H1 (cell line): ENCODE results near the gene CARF. TPM values are rescaled to one million over a fixed set of nuclear protein-coding genes. Genes with fewer than 3 reads are reported as not detected.
A peak's percentile ranks its signal among the peaks of the same experiment; 100 is the strongest.

ENCODE experiments used
- CTCF ChIA-PET: fragments of 300-600 bp; sonication (Branson Sonifier 250); formaldehyde crosslinking; loops from one replicate; lab custom pipeline; 2021; ENCODE audit not compliant: partially characterized antibody; lab: Charles Lee
- POLR2A ChIA-PET: fragments of 300-600 bp; sonication (Branson Sonifier 250); formaldehyde crosslinking; loops from one replicate; lab custom pipeline; 2021; ENCODE audit warnings: inconsistent platforms; ENCODE audit not compliant: partially characterized antibody; lab: Charles Lee
- DNase-seq, 2 experiments: peaks; one replicate each; pipeline versions ENCODE4 v3.0.0 to v3.0.0-alpha.2; 2010 to 2022; ENCODE audit warnings: low spot score in 2 of 2, low read depth in 1 of 2, mixed read lengths in 1 of 2
- FAIRE-seq: peaks from 2 replicates; lab custom pipeline; 2011; peaks lifted over from hg19 to GRCh38; lab: Jason Lieb, UNC
- H2AFZ ChIP-seq: 2 replicates; pipeline ENCODE4 v1.8.1; 2012; ENCODE audit warnings: low read length, inconsistent platforms
- H2AK5ac ChIP-seq: 2 replicates; pipeline ENCODE4 v1.6.1; 2013; ENCODE audit warnings: low read depth, low read length
- H2BK120ac ChIP-seq: replicated peaks from 2 replicates; pipeline ENCODE3; 2013; ENCODE audit warnings: low read depth, low read length, inconsistent platforms
- H2BK12ac ChIP-seq: 2 replicates; pipeline ENCODE4 v1.6.1; 2013; ENCODE audit warnings: low read depth, low read length
- H2BK15ac ChIP-seq: 2 replicates; pipeline ENCODE4 v1.6.1; 2013; ENCODE audit warnings: low read length
- H2BK20ac ChIP-seq: 2 replicates; pipeline ENCODE4 v1.6.1; 2013; ENCODE audit warnings: low read length
- H2BK5ac ChIP-seq: 2 replicates; pipeline ENCODE4 v1.6.1; 2013; ENCODE audit warnings: low read depth, low read length
- H3K14ac ChIP-seq: 2 replicates; pipeline ENCODE4 v1.6.1; 2013; ENCODE audit warnings: inconsistent platforms; ENCODE audit not compliant: insufficient read length
- H3K18ac ChIP-seq: 2 replicates; pipeline ENCODE4 v1.6.1; 2013; ENCODE audit warnings: low read length; ENCODE audit errors: extremely low read depth
- H3K23ac ChIP-seq: 2 replicates; pipeline ENCODE4 v1.6.1; 2013; ENCODE audit warnings: inconsistent platforms; ENCODE audit not compliant: insufficient read length
- H3K23me2 ChIP-seq: 2 replicates; pipeline ENCODE4 v1.6.1; 2013; ENCODE audit warnings: low read depth, low read length
- H3K27ac ChIP-seq: 2 replicates; pipeline ENCODE4 v1.6.1; 2011; ENCODE audit warnings: low read depth, low read length, inconsistent platforms
- H3K27me3 ChIP-seq, 4 experiments: replicated peaks in 1 of 4; 1 replicate in 1 of 4; 2 replicates in 3 of 4; pipeline versions ENCODE4 v1.6.1 to v1.8.1; 2011 to 2013; ENCODE audit warnings: low read length in 3 of 4, mild to moderate bottlenecking in 3 of 4, inconsistent platforms in 2 of 4, mixed read lengths in 2 of 4, moderate library complexity in 1 of 4; ENCODE audit not compliant: control insufficient read depth in 3 of 4, insufficient read depth in 3 of 4; ENCODE audit errors: extremely low read depth in 1 of 4
- H3K36me3 ChIP-seq, 4 experiments: 2 replicates each; pipeline versions ENCODE4 v1.6.1 to v1.8.1; 2011 to 2013; ENCODE audit warnings: mild to moderate bottlenecking in 4 of 4, low read length in 3 of 4, moderate library complexity in 2 of 4, control low read depth in 1 of 4, inconsistent platforms in 1 of 4; ENCODE audit not compliant: insufficient read depth in 4 of 4, control insufficient read depth in 2 of 4
- H3K4ac ChIP-seq: replicated peaks from 2 replicates; pipeline ENCODE3; 2013; ENCODE audit warnings: low read length, low read depth, mixed read lengths, inconsistent platforms; ENCODE audit not compliant: insufficient read length
- H3K4me1 ChIP-seq, 4 experiments: replicated peaks in 1 of 4; 1 replicate in 1 of 4; 2 replicates in 3 of 4; pipeline versions ENCODE4 v1.6.1 to v1.8.1; 2011 to 2013; ENCODE audit warnings: low read length in 3 of 4, inconsistent platforms in 2 of 4, mixed read lengths in 1 of 4; ENCODE audit not compliant: insufficient read depth in 4 of 4, control insufficient read depth in 3 of 4
- H3K4me2 ChIP-seq, 2 experiments: 2 replicates each; pipeline versions ENCODE4 v1.6.1 to v1.8.1; 2011 to 2013; ENCODE audit warnings: low read depth in 2 of 2, low read length in 2 of 2, control low read depth in 1 of 2, inconsistent platforms in 1 of 2, mild to moderate bottlenecking in 1 of 2; ENCODE audit not compliant: insufficient read depth in 1 of 2
- H3K4me3 ChIP-seq, 4 experiments: fragments of 200-600, 300-600 bp in 1 of 4; sonication (generic), shearing (Covaris generic), sonication (Bioruptor Twin) in 1 of 4; 2 replicates each; pipeline versions ENCODE4 v1.5.1 to v1.8.1; 2011 to 2016; ENCODE audit warnings: low read length in 4 of 4, low read depth in 3 of 4, control low read depth in 2 of 4, inconsistent platforms in 2 of 4, mild to moderate bottlenecking in 2 of 4, mixed read lengths in 1 of 4, moderate library complexity in 1 of 4; ENCODE audit not compliant: insufficient read depth in 2 of 4; ENCODE audit errors: extremely low read depth in 1 of 4
- H3K56ac ChIP-seq: replicated peaks from 2 replicates; pipeline ENCODE3; 2013; ENCODE audit warnings: low read depth, mild to moderate bottlenecking, mixed read lengths, low read length, inconsistent platforms; ENCODE audit not compliant: insufficient read length
- H3K79me1 ChIP-seq: 2 replicates; pipeline ENCODE4 v1.6.1; 2013; ENCODE audit warnings: low read depth, low read length, control low read depth
- H3K79me2 ChIP-seq, 2 experiments: 2 replicates each; pipeline versions ENCODE4 v1.6.1 to v1.8.1; 2012 to 2013; ENCODE audit warnings: low read length in 2 of 2, mild to moderate bottlenecking in 2 of 2, inconsistent platforms in 1 of 2; ENCODE audit not compliant: insufficient read depth in 2 of 2, control insufficient read depth in 1 of 2
- H3K9ac ChIP-seq, 4 experiments: replicated peaks in 1 of 4; 1 replicate in 1 of 4; 2 replicates in 3 of 4; pipeline versions ENCODE4 v1.6.1 to v1.8.1; 2011 to 2013; ENCODE audit warnings: low read depth in 3 of 4, low read length in 3 of 4, control low read depth in 2 of 4, mild to moderate bottlenecking in 2 of 4, moderate library complexity in 2 of 4, inconsistent platforms in 1 of 4; ENCODE audit errors: extremely low read depth in 1 of 4
- H3K9me3 ChIP-seq, 2 experiments: 2 replicates each; pipeline versions ENCODE4 v1.6.1 to v1.8.1; 2012 to 2013; ENCODE audit warnings: mild to moderate bottlenecking in 2 of 2, moderate library complexity in 2 of 2, control low read depth in 1 of 2, inconsistent platforms in 1 of 2, low read depth in 1 of 2, low read length in 1 of 2, mixed read lengths in 1 of 2; ENCODE audit not compliant: insufficient read depth in 2 of 2
- H4K20me1 ChIP-seq, 2 experiments: replicated peaks in 1 of 2; 2 replicates each; pipeline versions ENCODE3 to v1.8.1; 2011 to 2013; ENCODE audit warnings: inconsistent platforms in 2 of 2, low read length in 2 of 2, mild to moderate bottlenecking in 1 of 2; ENCODE audit not compliant: insufficient read depth in 2 of 2, control insufficient read depth in 1 of 2
- H4K5ac ChIP-seq: 2 replicates; pipeline ENCODE4 v1.6.1; 2013; ENCODE audit warnings: low read length, low read depth, mixed read lengths, inconsistent platforms; ENCODE audit not compliant: insufficient read length
- H4K8ac ChIP-seq: 2 replicates; pipeline ENCODE4 v1.8.0; 2013; ENCODE audit warnings: mild to moderate bottlenecking, moderate library complexity, low read length, inconsistent platforms; ENCODE audit not compliant: insufficient read depth; ENCODE audit errors: extremely low read depth
- H4K91ac ChIP-seq: replicated peaks from 2 replicates; pipeline ENCODE3; 2013; ENCODE audit warnings: low read length, mixed read lengths, inconsistent platforms; ENCODE audit not compliant: insufficient read length
- CBX8 ChIP-seq: fragments of 300-800, 300-1000 bp; sonication (generic); IDR thresholded peaks from 2 replicates; pipeline ENCODE4 v1.7.1; 2016; ENCODE audit warnings: low read depth, low read length, borderline replicate concordance
- GTF2F1 ChIP-seq: IDR thresholded peaks from 2 replicates; pipeline ENCODE4 v1.6.1; 2012; ENCODE audit warnings: low read depth, low read length, improper control_type of control experiment, borderline replicate concordance
- HDAC2 ChIP-seq, 2 experiments: fragments of 300-600 bp in 1 of 2; sonication (generic) in 1 of 2; IDR thresholded peaks; 2 replicates each; pipeline ENCODE4 v1.6.1; 2011 to 2012; ENCODE audit warnings: low read depth in 2 of 2, low read length in 2 of 2, mild to moderate bottlenecking in 2 of 2, moderate library complexity in 2 of 2, borderline replicate concordance in 1 of 2, inconsistent platforms in 1 of 2
- KDM1A ChIP-seq: fragments of 200-600, 300-600 bp; sonication (generic); IDR thresholded peaks from 2 replicates; pipeline ENCODE4 v1.7.1; 2016; ENCODE audit warnings: mild to moderate bottlenecking, low read length, borderline replicate concordance
- SAP30 ChIP-seq: fragments of 300-600 bp; sonication (generic); IDR thresholded peaks from 2 replicates; pipeline ENCODE4 v1.7.1; 2012; ENCODE audit warnings: low read length, moderate library complexity, mild to moderate bottlenecking, inconsistent platforms; ENCODE audit not compliant: insufficient read depth, insufficient replicate concordance
- SIRT6 ChIP-seq: IDR thresholded peaks from one replicate; pipeline ENCODE4 v1.7.1; 2012; ENCODE audit warnings: low read length, inconsistent platforms
- SP1 ChIP-seq: IDR thresholded peaks from 2 replicates; pipeline ENCODE4 v1.6.1; 2011; ENCODE audit warnings: low read depth, low read length
- SRF ChIP-seq: IDR thresholded peaks from 2 replicates; pipeline ENCODE4 v1.6.1; 2011; ENCODE audit warnings: mild to moderate bottlenecking, low read depth, low read length, moderate library complexity
- WGBS, 2 experiments: shearing (Covaris generic) in 1 of 2; methylation state at CpG; one replicate each; pipeline versions ENCODE4 v1.1.6 to v1.1.7; 2013 to 2015; ENCODE audit warnings: low lambda C conversion rate in 2 of 2, mixed read lengths in 2 of 2, inconsistent platforms in 1 of 2, low coverage in 1 of 2, missing lambda C conversion rate in 1 of 2; ENCODE audit not compliant: insufficient replicate concordance in 2 of 2, insufficient coverage in 1 of 2, insufficient read length in 1 of 2; ENCODE audit errors: extremely low coverage in 1 of 2, missing lambda C conversion rate in 1 of 2; 5-methylcytosine and 5-hydroxymethylcytosine counted together
- polyA plus RNA-seq, 7 experiments: library from polyadenylated mRNA; depleted of rRNA in 3 of 7; stranded (reverse) in 5 of 7; unstranded in 2 of 7; fragments of >200 nt in 5 of 7; fragments of 200-250 nt in 2 of 7; gene quantifications; 1 replicate in 5 of 7; 2 replicates in 1 of 7; 4 replicates in 1 of 7; pipeline versions ENCODE4 v1.2.1 to v1.2.3, GENCODE V29; 2011 to 2013; ENCODE audit warnings: missing spikeins in 2 of 7, mixed read lengths in 2 of 7
- total RNA-seq: library from RNA; stranded (reverse); fragmentation: NEBNext Ultra II Directional; extraction: Animal tissue kit (Norgen Biotek cat#: 25700); gene quantifications from 2 replicates; pipeline ENCODE4 v1.2.1, GENCODE V29; 2021

CARF gene
- total and polyA plus RNA-seq, 2 of the 8 experiments (the other 6 are each of a cell fraction or from before 2014, with no cell fraction given) = 2.0 to 2.6 TPM

DNA sequence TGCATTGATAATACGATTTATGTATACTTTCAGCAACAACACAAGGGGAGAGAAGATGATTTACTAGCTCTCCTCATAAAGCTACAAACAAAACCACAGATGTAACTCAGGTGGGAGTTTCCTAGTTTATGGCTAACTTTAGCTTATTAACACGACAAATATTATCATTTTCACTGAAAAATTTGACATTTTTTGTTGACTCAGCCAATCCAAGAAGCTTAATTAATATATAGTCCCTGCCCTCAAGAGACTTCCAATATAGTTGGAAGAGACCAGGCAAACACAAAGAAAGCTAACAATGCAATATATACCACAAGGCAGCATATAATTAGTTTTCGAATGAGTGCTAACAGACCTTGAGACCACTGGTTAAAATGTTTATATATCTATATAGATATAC is 1.4 kb upstream of the CARF start:
- WGBS, 2 experiments = 28% methylated on average over 3 of the region's 3 CpGs; no CpG with 5 or more reads in 1 of the 2 experiments
- peak overlapping the region in 3 of 4 experiments; percentile 16 to 92 (median 46); a peak in 3 of 7 replicates for H3K9ac ChIP-seq
- TF ChIP-seq KDM1A (no peak), SIRT6 (no peak), HDAC2 (IDR thresholded peaks at IDR 0.05; ENCODE audit: borderline replicate concordance in 1 of 2, low read depth in 2 of 2, low read length in 2 of 2) (no peak), SRF (no peak), CBX8 (no peak), SAP30 (no peak), SP1 (no peak), GTF2F1 (no peak)

More for the DNA sequence above, 1.4 kb upstream of the CARF start:
- ChIA-PET CTCF (interaction anchor here (1.0 kb wide), 1 partner anchor 322 kb away, joined by 4 read pairs; no protein-coding TSS in a partner anchor), POLR2A (interaction anchor here (0.9 to 2.6 kb wide), 14 partner anchors 12 to 328 kb away, joined by 3 to 10 read pairs (median 6); partner anchors contain the start of genes CYP20A1, ICA1L and NBEAL1)
- Histone ChIP-seq H3K4me1 (no peaks in the 10 kb centered on the region; a peak in 1 of 7 replicates), H3K27ac (0 out of 2 replicates have a peak overlapping the region, but pooled peaks have one; percentile 32), H2BK5ac (no peak overlapping the region), H2AFZ (no peak overlapping the region), H4K5ac (no peak overlapping the region), H2BK20ac (no peak overlapping the region), H3K36me3 (peaks cover 0 to 18% (median 3%) of the 10 kb centered on the region in 4 experiments; a peak in 2 of 8 replicates), H3K18ac (no peak overlapping the region), H2BK12ac (no peak overlapping the region), H2BK15ac (no peak overlapping the region), H4K91ac (no peak overlapping the region), H3K4ac (no peak overlapping the region), H3K4me3 (peak overlapping the region; percentile 96 to 99 (median 98)), H4K20me1 (peaks cover 2% of the 10 kb centered on the region in 2 experiments), H4K8ac (no peak overlapping the region), H3K14ac (no peak overlapping the region), H2AK5ac (no peak overlapping the region), H3K23me2 (no peaks in the 10 kb centered on the region; the same call in 1 of the 2 replicates), H3K23ac (no peak overlapping the region), H3K79me2 (peaks cover 20 to 58% of the 10 kb centered on the region in 2 experiments), H3K56ac (no peak overlapping the region), H3K79me1 (peaks cover 3% of the 10 kb centered on the region), H2BK120ac (no peak overlapping the region), H3K4me2 (peak overlapping the region; percentile 58 to 79), H3K9me3 (no peaks in the 10 kb centered on the region), H3K27me3 (no peaks in the 10 kb centered on the region)
- FAIRE-seq = no peak
- no peak for DNase-seq
